ENCODE results near the gene GPR157.

DNA sequence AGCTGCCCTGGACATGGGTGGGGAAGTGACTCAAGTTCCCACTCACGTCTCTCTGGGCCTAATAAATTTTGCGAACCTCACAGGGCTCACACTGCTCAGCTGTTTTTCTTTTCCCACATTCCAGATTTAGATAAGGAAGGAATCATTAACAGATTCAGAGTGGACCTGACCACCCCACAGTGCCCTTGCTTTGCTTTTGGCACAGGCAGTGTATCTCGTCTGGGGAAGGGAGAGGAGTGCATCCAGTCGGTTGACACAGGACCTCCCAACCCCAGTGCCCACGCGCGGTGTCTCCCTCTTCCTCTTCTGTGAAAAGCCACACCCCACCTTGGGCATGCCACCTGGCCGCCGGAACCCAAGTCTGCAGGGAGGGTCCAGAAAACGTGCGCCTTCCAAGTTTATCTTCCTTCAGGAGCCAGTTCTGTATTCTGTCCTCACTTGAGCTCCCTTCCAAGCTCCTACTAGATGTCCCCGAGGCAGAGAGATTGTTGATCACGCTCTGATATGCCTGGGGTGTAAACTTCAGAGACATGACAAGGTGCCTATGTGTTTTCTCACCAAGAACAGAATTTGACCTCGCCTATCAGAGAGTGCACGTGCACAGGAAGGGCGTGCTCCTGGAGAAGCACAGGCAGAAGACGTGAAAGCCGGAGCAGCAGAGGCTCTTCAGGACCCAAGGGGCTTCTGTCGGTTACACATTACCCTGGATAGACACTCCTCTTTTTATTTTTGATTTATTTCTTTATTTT lies 50.0 kb downstream of the GPR157 start:
- TF ChIP-seq, protein P1, sequence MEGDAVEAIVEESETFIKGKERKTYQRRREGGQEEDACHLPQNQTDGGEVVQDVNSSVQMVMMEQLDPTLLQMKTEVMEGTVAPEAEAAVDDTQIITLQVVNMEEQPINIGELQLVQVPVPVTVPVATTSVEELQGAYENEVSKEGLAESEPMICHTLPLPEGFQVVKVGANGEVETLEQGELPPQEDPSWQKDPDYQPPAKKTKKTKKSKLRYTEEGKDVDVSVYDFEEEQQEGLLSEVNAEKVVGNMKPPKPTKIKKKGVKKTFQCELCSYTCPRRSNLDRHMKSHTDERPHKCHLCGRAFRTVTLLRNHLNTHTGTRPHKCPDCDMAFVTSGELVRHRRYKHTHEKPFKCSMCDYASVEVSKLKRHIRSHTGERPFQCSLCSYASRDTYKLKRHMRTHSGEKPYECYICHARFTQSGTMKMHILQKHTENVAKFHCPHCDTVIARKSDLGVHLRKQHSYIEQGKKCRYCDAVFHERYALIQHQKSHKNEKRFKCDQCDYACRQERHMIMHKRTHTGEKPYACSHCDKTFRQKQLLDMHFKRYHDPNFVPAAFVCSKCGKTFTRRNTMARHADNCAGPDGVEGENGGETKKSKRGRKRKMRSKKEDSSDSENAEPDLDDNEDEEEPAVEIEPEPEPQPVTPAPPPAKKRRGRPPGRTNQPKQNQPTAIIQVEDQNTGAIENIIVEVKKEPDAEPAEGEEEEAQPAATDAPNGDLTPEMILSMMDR (IDR thresholded peaks at IDR 0.05), result no peak
- TF ChIP-seq POLR2A (IDR thresholded peaks at IDR 0.05), result no peak

Measured in right lobe of liver (tissue), 4 donors.